ENCODE measurements around the gene IL17RA. TPM values are rescaled to one million over a fixed set of nuclear protein-coding genes. Genes with fewer than 3 reads are reported as not detected.

Gene IL17RA
- total RNA-seq, 3 donors from 2014 or later, result 13.8 to 25.3 (median 17.7) TPM

GRCh38 chr22:17137861-17138425 lies 53.1 kb downstream of the IL17RA start:
- no peak for DNase-seq (ENCODE audit: low spot score in 2 of 2)
- Histone ChIP-seq H3K4me3 (no peak overlapping the region), H3K36me3 (peaks cover 6% of the 10 kb centered on the region), H3K9me3 (no peaks in the 10 kb centered on the region), H3K27ac (no peak overlapping the region), H3K4me1 (no peaks in the 10 kb centered on the region), H3K27me3 (no peaks in the 10 kb centered on the region)
- intact Hi-C loops (cut with DNase I; ENCODE audit: low total_unique reads), result no loop called here
- TF ChIP-seq POLR2AphosphoS5 (IDR thresholded peaks at IDR 0.05), result no peak

GRCh38 chr22:17138513-17138912 lies 53.7 kb downstream of the IL17RA start:
- no peak overlapping the region for H3K4me3 ChIP-seq
- DNase-seq (ENCODE audit: low spot score in 2 of 2), result no peak
- H3K4me1 ChIP-seq, result no peaks in the 10 kb centered on the region
- no peak overlapping the region for H3K27ac ChIP-seq
- intact Hi-C loops (cut with DNase I; ENCODE audit: low total_unique reads), result no loop called here
- H3K9me3 ChIP-seq, result no peaks in the 10 kb centered on the region
- TF ChIP-seq CTCF (IDR thresholded peaks at IDR 0.05), result no peak
- H3K36me3 ChIP-seq, result peaks cover 6% of the 10 kb centered on the region
- H3K27me3 ChIP-seq, result no peaks in the 10 kb centered on the region

GRCh38 chr22:17140022-17140421 lies 55.2 kb downstream of the IL17RA start:
- no peaks in the 10 kb centered on the region for H3K27me3 ChIP-seq
- intact Hi-C loops (cut with DNase I; ENCODE audit: low total_unique reads), result no loop called here

GRCh38 chr22:17140826-17141766 lies 56.3 kb downstream of the IL17RA start:
- H3K36me3 ChIP-seq, result peaks cover 12% of the 10 kb centered on the region
- no peak overlapping the region for H3K27ac ChIP-seq
- TF ChIP-seq POLR2AphosphoS5 (IDR thresholded peaks at IDR 0.05) (no peak), CTCF (IDR thresholded peaks at IDR 0.05) (no peak), POLR2A (IDR thresholded peaks at IDR 0.05) (no peak)
- no peaks in the 10 kb centered on the region for H3K27me3 ChIP-seq
- H3K4me3 ChIP-seq, result no peak overlapping the region
- no peak for DNase-seq (ENCODE audit: low spot score in 2 of 2)
- no peaks in the 10 kb centered on the region for H3K4me1 ChIP-seq
- intact Hi-C loops (cut with DNase I; ENCODE audit: low total_unique reads), result no loop called here
- H3K9me3 ChIP-seq, result no peaks in the 10 kb centered on the region

More at GRCh38 chr22:17140022-17140421, 55.2 kb downstream of the IL17RA start:
- no peaks in the 10 kb centered on the region for H3K9me3 ChIP-seq
- no peak for TF ChIP-seq POLR2AphosphoS5 (IDR thresholded peaks at IDR 0.05)
- TF ChIP-seq CTCF (IDR thresholded peaks at IDR 0.05), result no peak
- TF ChIP-seq POLR2A (IDR thresholded peaks at IDR 0.05), result no peak
- DNase-seq (ENCODE audit: low spot score in 2 of 2), result no peak
- H3K36me3 ChIP-seq, result peaks cover 12% of the 10 kb centered on the region
- H3K4me1 ChIP-seq, result no peaks in the 10 kb centered on the region
- H3K4me3 ChIP-seq, result no peak overlapping the region
- no peak overlapping the region for H3K27ac ChIP-seq

- Histone ChIP-seq H3K4me3 (no peak overlapping the region), H3K4me1 (no peaks in the 10 kb centered on the region), H3K27ac (no peak overlapping the region), H3K9me3 (no peaks in the 10 kb centered on the region), H3K27me3 (no peaks in the 10 kb centered on the region), H3K36me3 (peaks cover 10% of the 10 kb centered on the region)
- TF ChIP-seq POLR2A (IDR thresholded peaks at IDR 0.05) (no peak), CTCF (IDR thresholded peaks at IDR 0.05) (no peak), POLR2AphosphoS5 (IDR thresholded peaks at IDR 0.05) (no peak)
- intact Hi-C loops (cut with DNase I; ENCODE audit: low total_unique reads), result no loop called here
- DNase-seq (ENCODE audit: low spot score in 2 of 2), result no peak
These were observed 58.3 kb downstream of the IL17RA start for GRCh38 chr22:17143101-17143500.
